GM12873 (cell line): ENCODE measurements around the gene MT1X.

Experiments
- CTCF ChIP-seq: IDR thresholded peaks from 2 replicates; pipeline ENCODE4 v1.5.1; 2012; ENCODE audit warnings: low read depth, mild to moderate bottlenecking, moderate library complexity, low read length, control low read depth; ENCODE audit not compliant: insufficient read depth; ENCODE audit errors: missing control alignments

The MT1X gene

GRCh38 chr16:56681939-56682702 is at the start of gene MT1X:
MT1X (plus strand) TSS chr16:56682470; CDS start chr16:56682541, 71 bp downstream.
- no peak for TF ChIP-seq CTCF

- TF ChIP-seq CTCF: no peak
These were observed 49.4 kb upstream of the MT1X start for GRCh38 chr16:56632848-56633365.

- TF ChIP-seq CTCF: no peak
These were observed 48.7 kb upstream of the MT1X start for GRCh38 chr16:56633535-56633934.

- no peak for TF ChIP-seq CTCF
These were observed 47.4 kb upstream of the MT1X start for GRCh38 chr16:56634715-56635440.

- no peak for TF ChIP-seq CTCF
These were observed 46.8 kb upstream of the MT1X start for GRCh38 chr16:56635441-56635967.

- TF ChIP-seq CTCF: no peak
These were observed 45.5 kb upstream of the MT1X start for GRCh38 chr16:56636616-56637413.
